Right lobe of liver (tissue), 6 donors: Measurements from ENCODE around the gene IFFO2. TPM values are rescaled to one million over a fixed set of nuclear protein-coding genes. Genes with fewer than 3 reads are reported as not detected.

Source experiments
- ATAC-seq, 4 donors: fragments of 200-7000 bp; cut with Tn5 transposase; one replicate each; pipeline ENCODE4 v1.9.1; 2020; ENCODE audit warnings: mild to moderate bottlenecking in 4 of 4, moderate library complexity in 4 of 4
- DNase-seq, 3 donors: peaks; one replicate each; pipeline ENCODE4 v3.0.0-alpha.2; 2020
- H3K27ac ChIP-seq, 3 donors: fragments of 200-600 bp; one replicate each; pipeline ENCODE4 v1.8.0; 2022
- H3K27me3 ChIP-seq, 2 donors: fragments of 200-600 bp; one replicate each; pipeline ENCODE4 v1.8.0; 2022
- H3K36me3 ChIP-seq, 4 donors: fragments of 200-600 bp; sonication (generic) in 1 of 4; one replicate each; pipeline versions ENCODE4 v1.5.1 to v1.8.0; 2017 to 2022; ENCODE audit warnings: control low read depth in 1 of 4
- H3K4me1 ChIP-seq, 4 donors: fragments of 200-600 bp; sonication (generic) in 1 of 4; one replicate each; pipeline versions ENCODE4 v1.5.1 to v1.8.0; 2017 to 2022; ENCODE audit warnings: control low read depth in 1 of 4
- H3K4me3 ChIP-seq, 3 donors: fragments of 200-600 bp; one replicate each; pipeline ENCODE4 v1.8.0; 2022
- H3K9me3 ChIP-seq, 4 donors: fragments of 200-600 bp; sonication (generic) in 1 of 4; one replicate each; pipeline versions ENCODE4 v1.5.1 to v1.8.0; 2017 to 2022; ENCODE audit warnings: control low read depth in 1 of 4
- CTCF ChIP-seq, 4 donors: fragments of 200-600 bp in 3 of 4; fragments of 450-650 bp in 1 of 4; IDR thresholded peaks; one replicate each; pipeline versions ENCODE4 v1.5.1 to v1.8.0; 2016 to 2022; ENCODE audit warnings: antibody characterized with exemption in 4 of 4, mild to moderate bottlenecking in 2 of 4
- POLR2A ChIP-seq: fragments of 450-650 bp; IDR thresholded peaks from one replicate; pipeline ENCODE4 v1.6.1; 2017; ENCODE audit warnings: antibody characterized with exemption, mild to moderate bottlenecking
- WGBS: methylation state at CpG from one replicate; pipeline ENCODE4 v1.1.6; 2018; ENCODE audit warnings: low coverage, low lambda C conversion rate; ENCODE audit not compliant: insufficient coverage; ENCODE audit errors: missing lambda C conversion rate; 5-methylcytosine and 5-hydroxymethylcytosine counted together
- intact Hi-C, 2 donors: fragments of 100-400 bp; cut with DNase I; formaldehyde crosslinking; loops; one replicate each; pipeline versions ENCODE4 v1.11.2 to v1.14.1; 2022
- total RNA-seq, 6 experiments: library from RNA; depleted of rRNA in 2 of 6; stranded (reverse); fragments of >200 nt in 2 of 6; fragmentation: NEBNext Ultra II Directional in 3 of 6; extraction: Animal tissue kit (Norgen Biotek cat#: 25700) in 3 of 6; gene quantifications; one replicate each; pipeline versions ENCODE4 v1.1.0 to v1.2.4, GENCODE V29; 2016 to 2023
- donor health status: DM: no; HTN: yes; CAD: no.
- donor health status: DM: no; HTN: no; CAD: no.
- donor health status: DM: no; HTN: no; CAD: no.
- donor health status: DM: no; HTN: yes; CAD: no.
- donor health status: DM: no; HTN: yes; CAD: no.

The IFFO2 gene
- total RNA-seq, 6 experiments from 2014 or later = 2.9 to 12.7 (median 7.2) TPM

GRCh38 chr1:18953731-18954231 lies 2.7 kb downstream of the IFFO2 start:
- Histone ChIP-seq H3K27ac (peak overlapping the region in 1 of 3 donors; percentile 88), H3K4me1 (peaks cover 0 to 61% (median 24%) of the 10 kb centered on the region in 4 donors), H3K9me3 (no peaks in the 10 kb centered on the region), H3K36me3 (no peaks in the 10 kb centered on the region), H3K4me3 (peak overlapping the region in 1 of 3 donors; percentile 78), H3K27me3 (no peaks in the 10 kb centered on the region)
- DNase-seq = peak in 1 of 3 donors; percentile 73
- WGBS = 24% methylated on average over 6 of the region's 11 CpGs
- ATAC-seq = peak in 2 of 4 donors; percentile 0 to 25
- intact Hi-C loops = loop anchor here in 1 of 2 donors (10.0 kb wide), 1 partner anchor 51 kb away; no protein-coding TSS in a partner anchor
- no peak for TF ChIP-seq POLR2A
- TF ChIP-seq CTCF (IDR thresholded peaks at IDR 0.05) = no peak

- Histone ChIP-seq H3K36me3 (no peaks in the 10 kb centered on the region), H3K4me1 (peaks cover 0 to 75% (median 31%) of the 10 kb centered on the region in 4 donors), H3K27ac (peak overlapping the region; percentile 66 to 84 (median 82)), H3K27me3 (no peaks in the 10 kb centered on the region), H3K4me3 (no peak overlapping the region), H3K9me3 (no peaks in the 10 kb centered on the region)
- intact Hi-C loops = loop anchor here in 1 of 2 donors (10.0 kb wide), 1 partner anchor 53 kb away; no protein-coding TSS in a partner anchor
- ATAC-seq (no peak), DNase-seq (peak in 1 of 3 donors; percentile 54)
- TF ChIP-seq CTCF (IDR thresholded peaks at IDR 0.05) = no peak
- no peak for TF ChIP-seq POLR2A
- 20% methylated on average over 7 of the region's 8 CpGs for WGBS
Measured at GRCh38 chr1:18951818-18952391, 4.6 kb downstream of the IFFO2 start.

- peak in 1 of 3 donors; percentile 55 for DNase-seq
- WGBS = 47% methylated on average over 7 of the region's 9 CpGs
- no peaks in the 10 kb centered on the region for H3K27me3 ChIP-seq
- H3K27ac ChIP-seq = peak overlapping the region; percentile 66 to 84 (median 82)
- H3K4me3 ChIP-seq = no peak overlapping the region
- peaks cover 0 to 78% (median 31%) of the 10 kb centered on the region in 4 donors for H3K4me1 ChIP-seq
- intact Hi-C loops = loop anchor here in 1 of 2 donors (10.0 kb wide), 1 partner anchor 53 kb away; no protein-coding TSS in a partner anchor
- ATAC-seq = no peak
- H3K36me3 ChIP-seq = no peaks in the 10 kb centered on the region
- no peaks in the 10 kb centered on the region for H3K9me3 ChIP-seq
- TF ChIP-seq POLR2A = no peak
- TF ChIP-seq CTCF (IDR thresholded peaks at IDR 0.05) = no peak
Measured at GRCh38 chr1:18951416-18951815, 5.1 kb downstream of the IFFO2 start.

GRCh38 chr1:18950401-18951026 lies 6.0 kb downstream of the IFFO2 start:
- Histone ChIP-seq H3K27ac (peak overlapping the region; percentile 66 to 84 (median 82)), H3K36me3 (no peaks in the 10 kb centered on the region), H3K4me3 (peak overlapping the region in 1 of 3 donors; percentile 29), H3K27me3 (no peaks in the 10 kb centered on the region), H3K9me3 (no peaks in the 10 kb centered on the region), H3K4me1 (peaks cover 0 to 78% (median 34%) of the 10 kb centered on the region in 4 donors)
- DNase-seq (peak in 2 of 3 donors; percentile 48 to 61), ATAC-seq (peak in 1 of 4 donors; percentile 8)
- TF ChIP-seq POLR2A (no peak), CTCF (IDR thresholded peaks at IDR 0.05) (no peak)
- intact Hi-C loops = loop anchor here in 1 of 2 donors (10.0 kb wide), 1 partner anchor 54 kb away; no protein-coding TSS in a partner anchor
- 53% methylated on average over 11 of the region's 19 CpGs for WGBS
